ENCODE data around the gene TYMP. TPM values are rescaled to one million over a fixed set of nuclear protein-coding genes. Genes with fewer than 3 reads are reported as not detected.
A peak's percentile ranks its signal among the peaks of the same experiment; 100 is the strongest.
"Not testable (repeated sequence)": the region's sequence is repeated elsewhere in the genome, so short reads cannot be mapped to it uniquely, and the experiment has no call there.

Gene TYMP
- total RNA-seq, 1 donor from 2014 or later, result 86.0 TPM

DNA sequence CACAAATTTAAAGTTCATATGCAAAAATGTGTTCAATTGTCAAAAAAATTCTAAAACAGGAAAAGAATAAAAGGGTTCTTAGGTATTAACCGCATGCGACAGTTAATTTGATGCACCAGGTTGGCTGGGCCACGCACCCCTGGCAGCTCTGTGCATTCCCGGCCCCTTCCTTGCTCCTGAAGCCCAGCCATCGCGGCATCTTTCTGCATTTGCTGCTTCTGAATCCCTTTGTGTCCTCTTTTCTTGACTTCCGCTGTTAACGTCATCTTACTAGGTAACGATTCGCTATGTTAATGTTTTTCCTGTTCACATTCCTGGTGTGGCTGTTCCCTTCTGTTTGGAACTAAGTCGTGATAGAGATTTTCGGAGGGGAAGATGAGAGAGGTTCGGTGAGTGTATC lies 8.0 kb upstream of the TYMP start:
- no peak for ATAC-seq

DNA sequence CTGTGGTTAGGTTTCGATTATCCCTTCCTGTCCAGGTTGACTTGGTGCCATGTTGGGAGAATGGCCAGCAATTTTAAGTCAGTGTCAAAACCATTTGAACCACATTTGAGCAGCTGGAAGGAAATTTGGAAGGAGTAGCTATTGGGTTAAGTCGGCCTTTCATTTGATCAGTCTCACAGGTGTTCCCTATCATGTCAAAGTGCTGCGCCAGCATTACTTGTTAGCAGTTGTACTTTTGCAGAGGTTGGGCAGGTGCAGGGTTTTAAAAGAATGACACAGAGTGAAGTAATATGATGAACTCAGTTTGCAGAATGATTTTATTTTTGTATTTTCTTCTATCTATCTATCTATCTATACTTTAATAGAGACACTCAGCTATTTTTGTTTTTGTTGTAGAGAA lies 6.4 kb upstream of the TYMP start:
- no peak for ATAC-seq

GRCh38 chr22:50535113-50535512 lies 5.3 kb upstream of the TYMP start:
- no peak for ATAC-seq

DNA sequence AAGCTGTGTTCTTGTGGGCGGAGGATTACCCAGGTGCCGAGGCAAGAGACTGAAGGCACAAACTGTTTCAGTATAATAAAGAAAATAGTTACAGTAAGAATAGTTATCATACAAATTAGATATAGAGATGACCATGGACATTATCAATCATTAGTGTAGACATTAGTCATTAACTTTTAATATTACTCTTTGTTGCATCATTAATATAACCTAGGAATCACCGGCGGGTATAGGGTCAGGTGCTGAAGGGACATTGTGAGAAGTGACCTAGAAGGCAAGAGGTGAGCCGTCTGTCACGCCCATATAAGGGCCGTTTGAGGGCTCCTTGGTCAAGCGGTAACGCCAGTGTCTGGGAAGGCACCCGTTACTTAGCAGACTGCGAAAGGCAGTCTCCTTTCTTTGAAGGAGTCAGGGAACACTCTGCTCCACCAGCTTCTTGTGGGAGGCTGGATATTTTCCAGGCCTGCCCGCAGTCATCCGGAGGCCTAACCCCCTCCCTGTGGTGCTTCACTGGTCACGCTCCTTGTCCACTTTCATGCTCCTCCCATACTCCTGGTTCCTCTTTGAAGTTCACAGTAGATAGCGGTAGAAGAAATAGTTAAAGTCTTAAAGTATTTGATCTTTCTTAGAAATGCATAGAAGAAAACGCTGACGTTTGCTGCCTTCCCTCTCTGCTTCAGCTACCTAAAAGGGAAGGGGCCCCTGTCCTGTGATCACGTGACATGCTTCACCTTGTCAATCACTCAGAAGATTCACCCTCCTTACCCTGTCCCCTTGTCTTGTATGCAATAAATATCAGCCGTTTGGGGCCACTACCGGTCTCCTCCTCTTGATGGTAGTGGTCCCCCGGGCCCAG lies 4.3 kb upstream of the TYMP start:
- ATAC-seq, result not testable (repeated sequence)

DNA sequence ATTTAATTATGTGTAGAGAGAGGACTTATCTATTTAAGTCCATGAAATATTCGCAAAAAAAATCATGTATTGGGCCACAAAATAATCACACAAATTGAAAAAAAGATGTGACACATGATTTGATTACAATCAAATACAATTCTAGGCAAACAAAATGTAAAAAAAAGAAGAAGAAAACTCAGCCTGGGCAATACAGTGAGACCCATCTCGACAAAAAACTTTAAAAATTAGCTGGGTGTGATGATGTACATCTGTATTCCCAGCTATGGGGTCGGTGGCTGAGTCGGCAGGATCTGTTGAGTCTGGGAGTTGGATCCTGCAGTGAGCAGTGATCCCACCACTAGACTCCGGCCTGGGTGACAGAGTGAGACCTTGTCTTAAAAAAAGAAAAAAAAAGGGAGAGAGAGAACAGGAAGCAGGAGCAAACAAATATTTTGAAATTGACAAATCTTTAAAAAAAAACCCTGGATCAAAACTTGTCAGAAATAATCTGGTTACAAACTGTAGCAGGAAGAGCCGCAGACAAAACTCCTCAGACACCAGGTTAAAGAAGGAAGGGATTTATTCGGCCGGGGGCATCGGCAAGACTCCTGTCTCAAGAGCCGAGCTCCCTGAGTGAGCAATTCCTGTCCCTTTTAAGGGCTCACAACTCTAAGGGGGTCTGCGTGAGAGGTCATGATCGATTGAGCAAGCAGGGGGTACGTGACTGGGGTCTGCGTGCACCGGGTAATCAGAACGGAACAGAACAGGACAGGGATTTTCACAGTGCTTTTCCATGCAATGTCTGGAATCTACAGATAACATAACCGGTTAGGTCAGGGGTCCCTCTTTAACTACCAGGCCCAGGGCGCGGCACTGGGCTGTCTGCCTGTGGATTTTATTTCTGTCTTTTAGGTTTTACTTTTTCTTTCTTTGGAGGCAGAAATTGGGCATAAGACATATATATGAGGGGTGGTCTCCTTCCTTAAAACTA lies 3.3 kb upstream of the TYMP start:
- no peak for ATAC-seq

- ATAC-seq, result peak; percentile 41
Measured at GRCh38 chr22:50531962-50532674, 2.3 kb upstream of the TYMP start.

- ATAC-seq, result peak; percentile 56
Measured at GRCh38 chr22:50531546-50531961, 1.7 kb upstream of the TYMP start.

- ATAC-seq, result peak; percentile 58
Measured at GRCh38 chr22:50530877-50531545, 1.2 kb upstream of the TYMP start.

- peak; percentile 0 for ATAC-seq
Measured at GRCh38 chr22:50530580-50530876, 716 bp upstream of the TYMP start.

DNA sequence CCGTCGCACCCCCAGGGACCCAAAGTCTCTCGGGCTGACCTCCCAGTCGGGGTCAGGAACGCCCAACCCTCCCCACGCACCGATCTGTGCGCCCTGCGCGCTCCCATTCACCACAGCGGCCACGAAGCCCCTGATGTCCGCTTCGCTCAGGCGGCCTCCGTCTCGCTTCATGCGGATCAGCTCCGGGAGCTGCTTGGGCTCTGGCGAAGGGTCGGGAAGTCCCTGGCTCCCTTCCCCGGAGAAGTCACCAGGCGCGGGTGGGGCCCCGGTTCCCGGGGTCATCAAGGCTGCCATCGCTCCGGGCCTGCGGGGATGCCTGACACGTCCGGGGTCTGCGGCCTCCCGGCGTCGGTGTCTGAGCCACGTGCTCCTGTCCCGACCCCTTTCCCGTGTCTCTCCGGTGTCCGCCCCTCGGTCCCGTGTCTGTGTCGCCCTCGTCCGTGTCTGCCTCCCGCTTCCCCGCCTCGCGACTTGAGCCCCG lies 356 bp downstream of the TYMP start:
- ATAC-seq, result no peak

DNA sequence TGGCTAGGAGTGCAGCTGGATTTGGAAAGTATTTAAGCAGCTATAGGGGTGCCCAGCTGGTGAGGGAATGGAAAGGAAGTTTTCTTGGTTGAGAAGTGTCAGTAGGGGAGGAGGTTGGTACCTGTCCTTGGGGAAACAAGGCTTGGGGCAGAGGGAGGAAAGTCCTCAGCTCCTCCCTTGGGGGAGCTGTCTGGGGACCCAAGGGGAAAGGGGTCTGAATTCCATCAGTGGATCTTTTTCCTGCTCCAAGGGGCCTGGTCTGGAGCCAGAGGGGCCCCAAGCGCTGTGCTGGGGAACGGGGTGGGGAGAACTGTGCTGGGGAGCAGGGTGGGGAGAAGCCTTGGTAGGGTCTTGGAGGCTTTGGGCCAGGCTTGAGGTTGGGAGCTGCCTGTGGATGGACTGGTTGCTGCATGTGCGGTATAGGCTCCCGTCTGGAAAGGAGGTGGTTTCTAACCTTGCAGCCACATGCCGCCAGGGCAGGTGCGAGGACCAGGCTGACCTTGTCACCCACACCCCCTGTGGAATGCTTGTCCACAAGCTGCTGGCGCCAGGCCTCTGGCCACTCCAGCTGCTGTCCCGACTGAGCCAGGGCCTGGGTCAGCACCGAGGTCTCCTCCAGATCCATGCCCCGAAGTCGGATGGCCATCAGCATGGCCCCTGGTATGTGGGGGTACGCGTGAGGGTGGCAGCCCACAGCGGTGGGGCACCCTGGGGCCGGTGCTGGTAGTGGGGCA lies 963 bp downstream of the TYMP start:
- ATAC-seq, result no peak

- ATAC-seq, result no peak
Measured at GRCh38 chr22:50527921-50528681, 1.7 kb downstream of the TYMP start.

GRCh38 chr22:50526834-50527801 lies 2.7 kb downstream of the TYMP start:
- ATAC-seq, result peak; percentile 0

- peak; percentile 36 for ATAC-seq
Measured at GRCh38 chr22:50526108-50526833, 3.5 kb downstream of the TYMP start.

DNA sequence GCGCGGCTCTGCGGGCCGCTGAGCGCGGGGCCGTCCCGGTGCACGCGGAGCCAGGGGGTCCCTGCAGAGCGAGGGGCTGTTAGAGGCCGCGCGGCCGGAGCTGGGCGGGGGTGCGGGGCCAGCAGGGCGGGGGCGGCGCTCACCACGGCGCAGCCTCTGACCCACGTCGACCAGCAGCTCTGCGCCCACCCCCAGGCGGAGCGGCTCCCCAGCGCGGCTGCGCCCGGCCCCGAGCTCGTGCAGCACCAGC lies 4.0 kb downstream of the TYMP start:
- no peak for ATAC-seq

DNA sequence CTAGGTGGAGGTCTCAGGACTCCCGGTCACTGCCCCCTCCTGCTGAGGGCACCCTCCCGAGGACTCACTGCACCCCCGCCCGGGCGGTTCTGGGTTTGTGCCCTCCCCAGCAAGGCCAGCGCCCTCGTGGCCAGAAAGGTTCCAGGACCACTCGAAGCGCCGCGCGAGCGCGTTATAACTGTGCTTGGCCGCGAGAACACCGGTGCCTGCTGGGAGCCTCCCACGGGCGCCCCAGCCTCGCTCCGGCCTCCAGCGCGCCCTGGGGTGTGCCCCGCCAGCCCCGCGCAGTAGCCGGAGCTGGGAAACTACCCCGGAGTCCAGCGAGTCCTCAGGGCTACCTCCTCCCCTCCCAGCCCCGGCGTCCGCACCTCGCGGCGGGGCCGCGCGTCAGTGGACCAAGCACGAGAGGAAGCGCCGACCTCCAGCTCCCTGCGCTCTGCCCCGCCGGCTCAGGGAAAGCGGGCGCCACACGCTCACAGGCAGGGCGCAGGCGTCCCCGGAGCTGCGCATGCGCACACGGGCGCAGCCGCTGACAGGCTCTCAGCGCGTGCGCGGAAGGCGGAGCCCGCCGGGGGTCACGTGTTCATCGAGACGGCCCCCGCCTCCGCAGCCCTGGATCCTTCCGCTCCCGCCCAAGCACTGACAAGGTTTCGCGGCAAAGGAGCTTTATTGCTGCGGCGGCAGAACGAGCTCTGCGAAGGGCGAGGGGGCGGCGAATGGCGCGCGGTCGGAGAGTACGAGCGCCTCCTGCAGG lies 4.5 kb downstream of the TYMP start, which contains the start of gene SCO2:
SCO2 (minus strand) TSS at position 495 of the 754 bp plus-strand sequence. CDS start 1,187 bp downstream, outside the sequence.
- peak; percentile 60 for ATAC-seq

- ATAC-seq, result peak; percentile 1
Measured at GRCh38 chr22:50524676-50525103, 5.1 kb downstream of the TYMP start.
